GM12878 (cell line): ENCODE data around the gene CCDC3. TPM values are rescaled to one million over a fixed set of nuclear protein-coding genes. Genes with fewer than 3 reads are reported as not detected.

Source experiments
- ATF2 ChIP-seq: IDR thresholded peaks from 2 replicates; pipeline ENCODE4 v1.6.1; 2012; ENCODE audit warnings: low read length, inconsistent platforms
- E2F8 ChIP-seq: fragments of 450-650 bp; IDR thresholded peaks from 2 replicates; pipeline ENCODE4 v1.6.1; 2018; ENCODE audit warnings: mild to moderate bottlenecking, low read depth, moderate library complexity; ENCODE audit not compliant: partially characterized antibody
- EP300 ChIP-seq, 2 experiments: fragments of 150-350 bp in 1 of 2; IDR thresholded peaks; 2 replicates each; pipeline ENCODE4 v1.6.1; 2011 to 2012; ENCODE audit warnings: low read depth in 2 of 2, low read length in 2 of 2, borderline replicate concordance in 1 of 2, improper control_type of control experiment in 1 of 2, inconsistent platforms in 1 of 2; ENCODE audit not compliant: control insufficient read depth in 1 of 2
- NFXL1 ChIP-seq: fragments of 450-650 bp; IDR thresholded peaks from 2 replicates; pipeline ENCODE4 v1.6.1; 2017; ENCODE audit warnings: antibody characterized with exemption, mild to moderate bottlenecking, borderline replicate concordance
- RAD51 ChIP-seq: fragments of 450-650 bp; IDR thresholded peaks from 2 replicates; pipeline ENCODE4 v1.6.1; 2016; ENCODE audit warnings: moderate library complexity, mild to moderate bottlenecking, inconsistent platforms
- SRF ChIP-seq, 2 experiments: IDR thresholded peaks; 2 replicates each; pipeline ENCODE4 v1.6.1; 2011; ENCODE audit warnings: low read depth in 2 of 2, low read length in 2 of 2, mild to moderate bottlenecking in 1 of 2, moderate library complexity in 1 of 2
- ZNF687 ChIP-seq: fragments of 450-650 bp; IDR thresholded peaks from 2 replicates; pipeline ENCODE4 v1.6.1; 2017; ENCODE audit warnings: mild to moderate bottlenecking, moderate library complexity
- ZZZ3 ChIP-seq: IDR thresholded peaks from 2 replicates; pipeline ENCODE4 v1.6.1; 2011; ENCODE audit warnings: low read depth; ENCODE audit not compliant: control insufficient read depth, insufficient read length
- polyA plus RNA-seq, 11 experiments: library from polyadenylated mRNA; depleted of rRNA in 4 of 11; unstranded in 6 of 11; stranded (reverse) in 5 of 11; fragments of >200 nt; fragmentation: Nextera tagmentation in 4 of 11; fragmentation: Illumina TruSeq in 1 of 11; extraction: Ambion mirVana in 4 of 11; extraction: Trizol in 1 of 11; gene quantifications; 1 replicate in 1 of 11; 2 replicates in 10 of 11; pipeline versions ENCODE4 v1.2.1 to v1.2.3, GENCODE V29; 2011 to 2016; ENCODE audit warnings: inconsistent platforms in 2 of 11, missing spikeins in 2 of 11, low read depth in 1 of 11
- total RNA-seq, 4 experiments: library from RNA; depleted of rRNA in 3 of 4; stranded (reverse); fragments of >200 nt in 3 of 4; fragmentation: Illumina TruSeq in 1 of 4; extraction: Trizol in 1 of 4; gene quantifications; 2 replicates each; pipeline versions ENCODE4 v1.2.1 to v1.2.3, GENCODE V29; 2013 to 2021

Gene CCDC3
- total and polyA plus RNA-seq, 10 of the 15 experiments (the other 5 are each of a cell fraction or from before 2014, with no cell fraction given) = 0.08 TPM; not detected in 9

- TF ChIP-seq E2F8 (no peak), ZNF687 (no peak), NFXL1 (no peak), ATF2 (no peak), RAD51 (no peak), EP300 (IDR thresholded peaks at IDR 0.05; ENCODE audit: borderline replicate concordance in 1 of 2, control insufficient read depth in 1 of 2, low read depth in 2 of 2, low read length in 2 of 2) (no peak), SRF (IDR thresholded peaks at IDR 0.05; ENCODE audit: low read depth in 2 of 2, low read length in 2 of 2) (no peak), ZZZ3 (no peak)
Observed at GRCh38 chr10:12874501-12874900, 127.0 kb downstream of the CCDC3 start (continued).
